DND-41 (cell line): ENCODE data around the gene TBC1D2B.

Experiments
- ATAC-seq: fragments of 200-7000 bp; cut with Tn5 transposase; 3 replicates; pipeline ENCODE4 v1.9.1; 2021; ENCODE audit warnings: low read depth; ENCODE audit not compliant: insufficient read depth
- DNase-seq: peaks from one replicate; pipeline ENCODE4 v3.0.0-alpha.2; 2020
- H2AFZ ChIP-seq: 2 replicates; pipeline ENCODE4 v1.6.0; 2012; ENCODE audit warnings: low read depth, low read length
- H3K27ac ChIP-seq: 2 replicates; pipeline ENCODE4 v1.5.1; 2012; ENCODE audit warnings: low read length, inconsistent platforms
- H3K27me3 ChIP-seq: fragments of 200-600 bp; sonication (generic); 2 replicates; pipeline ENCODE4 v1.6.0; 2012; ENCODE audit warnings: low read length, mild to moderate bottlenecking, inconsistent platforms; ENCODE audit not compliant: insufficient read depth, poor library complexity
- H3K36me3 ChIP-seq: 2 replicates; pipeline ENCODE4 v1.5.1; 2012; ENCODE audit warnings: low read length, inconsistent platforms; ENCODE audit not compliant: insufficient read depth
- H3K4me1 ChIP-seq: 2 replicates; pipeline ENCODE4 v1.5.1; 2012; ENCODE audit warnings: mild to moderate bottlenecking, low read length; ENCODE audit not compliant: insufficient read depth
- H3K4me2 ChIP-seq: 2 replicates; pipeline ENCODE4 v1.6.0; 2012; ENCODE audit warnings: mild to moderate bottlenecking, moderate library complexity, low read length, inconsistent platforms; ENCODE audit not compliant: insufficient read depth
- H3K4me3 ChIP-seq, 2 experiments: fragments of 200-600 bp in 1 of 2; shearing (Covaris generic) in 1 of 2; 2 replicates each; pipeline ENCODE4 v1.5.1; 2012 to 2016; ENCODE audit warnings: inconsistent platforms in 2 of 2, low read length in 2 of 2, mild to moderate bottlenecking in 2 of 2, low read depth in 1 of 2, moderate library complexity in 1 of 2
- H3K79me2 ChIP-seq: 2 replicates; pipeline ENCODE4 v1.6.0; 2012; ENCODE audit warnings: low read length, inconsistent platforms; ENCODE audit not compliant: insufficient read depth
- H3K9ac ChIP-seq: 2 replicates; pipeline ENCODE4 v1.6.0; 2012; ENCODE audit warnings: low read depth, mild to moderate bottlenecking, inconsistent platforms, low read length, moderate library complexity
- H3K9me3 ChIP-seq: 2 replicates; pipeline ENCODE4 v1.5.1; 2012; ENCODE audit warnings: low read length, moderate library complexity, mild to moderate bottlenecking, inconsistent platforms; ENCODE audit not compliant: insufficient read depth, severe bottlenecking
- H4K20me1 ChIP-seq: 2 replicates; pipeline ENCODE4 v1.6.0; 2012; ENCODE audit warnings: low read length; ENCODE audit not compliant: insufficient read depth
- EZH2 ChIP-seq: IDR thresholded peaks from 3 replicates; pipeline ENCODE4 v1.6.1; 2012; ENCODE audit warnings: borderline replicate concordance, low read depth, mild to moderate bottlenecking, moderate library complexity, low read length, inconsistent platforms; ENCODE audit not compliant: severe bottlenecking
- TF ChIP-seq, protein P1 (sequence below): IDR thresholded peaks from 2 replicates; pipeline ENCODE4 v1.5.1; 2012; ENCODE audit warnings: borderline replicate concordance, low read length, moderate library complexity, mild to moderate bottlenecking; ENCODE audit not compliant: poor library complexity, severe bottlenecking; ENCODE audit errors: extremely low read depth

The TBC1D2B gene

GRCh38 chr15:78024883-78025282 lies 52.6 kb downstream of the TBC1D2B start:
- H3K36me3 ChIP-seq, result peaks cover 76% of the 10 kb centered on the region
- TF ChIP-seq EZH2, result no peak
- TF ChIP-seq, protein P1, sequence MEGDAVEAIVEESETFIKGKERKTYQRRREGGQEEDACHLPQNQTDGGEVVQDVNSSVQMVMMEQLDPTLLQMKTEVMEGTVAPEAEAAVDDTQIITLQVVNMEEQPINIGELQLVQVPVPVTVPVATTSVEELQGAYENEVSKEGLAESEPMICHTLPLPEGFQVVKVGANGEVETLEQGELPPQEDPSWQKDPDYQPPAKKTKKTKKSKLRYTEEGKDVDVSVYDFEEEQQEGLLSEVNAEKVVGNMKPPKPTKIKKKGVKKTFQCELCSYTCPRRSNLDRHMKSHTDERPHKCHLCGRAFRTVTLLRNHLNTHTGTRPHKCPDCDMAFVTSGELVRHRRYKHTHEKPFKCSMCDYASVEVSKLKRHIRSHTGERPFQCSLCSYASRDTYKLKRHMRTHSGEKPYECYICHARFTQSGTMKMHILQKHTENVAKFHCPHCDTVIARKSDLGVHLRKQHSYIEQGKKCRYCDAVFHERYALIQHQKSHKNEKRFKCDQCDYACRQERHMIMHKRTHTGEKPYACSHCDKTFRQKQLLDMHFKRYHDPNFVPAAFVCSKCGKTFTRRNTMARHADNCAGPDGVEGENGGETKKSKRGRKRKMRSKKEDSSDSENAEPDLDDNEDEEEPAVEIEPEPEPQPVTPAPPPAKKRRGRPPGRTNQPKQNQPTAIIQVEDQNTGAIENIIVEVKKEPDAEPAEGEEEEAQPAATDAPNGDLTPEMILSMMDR, result no peak
- H4K20me1 ChIP-seq, result no peaks in the 10 kb centered on the region
- H3K9ac ChIP-seq, result no peak overlapping the region
- no peak overlapping the region for H3K4me2 ChIP-seq
- ATAC-seq, result no peak
- H3K9me3 ChIP-seq, result no peaks in the 10 kb centered on the region
- H3K79me2 ChIP-seq, result no peaks in the 10 kb centered on the region
- no peak overlapping the region for H3K4me3 ChIP-seq
- no peak overlapping the region for H2AFZ ChIP-seq
- H3K27me3 ChIP-seq, result no peaks in the 10 kb centered on the region
- no peaks in the 10 kb centered on the region for H3K4me1 ChIP-seq
- no peak for DNase-seq
- H3K27ac ChIP-seq, result no peak overlapping the region

DNA sequence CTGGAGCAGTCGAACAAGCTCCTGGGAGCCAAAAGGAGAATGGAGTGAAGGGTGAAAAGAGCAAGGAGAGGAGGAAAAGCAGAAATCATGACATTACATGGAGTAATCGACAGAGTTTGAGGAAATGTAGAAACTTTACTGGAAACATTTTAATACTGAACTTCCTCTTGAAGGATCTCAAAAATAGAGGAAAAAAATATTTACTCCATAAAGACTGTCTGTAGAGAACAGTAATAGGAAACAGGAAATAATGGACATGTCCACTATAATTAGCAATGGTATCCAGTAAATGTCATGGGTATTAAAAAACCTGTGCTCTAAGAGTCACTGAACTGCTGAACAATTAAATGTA lies 53.0 kb downstream of the TBC1D2B start:
- Histone ChIP-seq H2AFZ (no peak overlapping the region), H3K4me1 (no peaks in the 10 kb centered on the region), H3K4me2 (no peak overlapping the region), H3K27me3 (no peaks in the 10 kb centered on the region), H3K27ac (no peak overlapping the region), H3K79me2 (no peaks in the 10 kb centered on the region), H3K9ac (no peak overlapping the region), H3K4me3 (no peak overlapping the region), H3K9me3 (no peaks in the 10 kb centered on the region), H4K20me1 (no peaks in the 10 kb centered on the region), H3K36me3 (peaks cover 72% of the 10 kb centered on the region)
- ATAC-seq (no peak), DNase-seq (no peak)
- TF ChIP-seq EZH2, result no peak
- TF ChIP-seq, protein P1, result no peak

DNA sequence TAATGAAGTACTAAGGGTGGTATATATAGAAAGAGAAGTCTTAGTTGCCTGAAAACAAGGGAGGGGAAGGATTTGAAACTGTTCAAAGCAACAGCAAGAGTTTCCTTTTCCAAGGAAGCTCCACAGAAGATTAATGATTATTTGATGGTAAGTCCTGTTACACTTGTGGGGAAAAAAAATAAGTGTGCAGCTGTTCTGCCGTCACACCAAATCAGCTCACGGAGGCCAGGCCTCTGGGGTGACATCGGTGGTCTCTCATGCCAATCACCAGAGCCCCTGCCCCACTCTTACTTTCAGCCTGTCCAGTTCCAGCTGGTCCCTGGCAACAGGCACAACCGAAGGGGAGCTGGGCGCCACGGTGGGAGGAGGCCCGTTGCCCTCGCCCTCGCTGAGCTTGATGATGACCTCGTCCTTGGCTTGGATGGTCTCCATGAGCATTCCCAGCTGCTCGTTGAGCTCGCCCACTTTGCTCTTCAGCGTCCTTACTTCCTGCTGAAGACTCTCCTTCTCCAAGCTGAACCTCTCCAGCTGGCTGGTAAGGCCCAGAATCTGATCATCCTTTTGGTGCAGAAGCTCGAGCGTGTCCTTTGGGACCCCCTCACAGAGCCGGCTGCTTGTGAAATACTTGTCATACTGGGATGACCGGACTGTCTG lies 53.5 kb downstream of the TBC1D2B start:
- no peak for DNase-seq
- Histone ChIP-seq H3K9ac (no peak overlapping the region), H3K27me3 (no peaks in the 10 kb centered on the region), H2AFZ (no peak overlapping the region), H3K4me2 (no peak overlapping the region), H3K4me3 (no peak overlapping the region), H3K27ac (no peak overlapping the region), H3K9me3 (no peaks in the 10 kb centered on the region), H3K36me3 (peaks cover 70% of the 10 kb centered on the region), H4K20me1 (no peaks in the 10 kb centered on the region), H3K4me1 (no peaks in the 10 kb centered on the region), H3K79me2 (no peaks in the 10 kb centered on the region)
- no peak for ATAC-seq
- TF ChIP-seq, protein P1, result no peak
- no peak for TF ChIP-seq EZH2

- H3K27me3 ChIP-seq, result no peaks in the 10 kb centered on the region
- H3K79me2 ChIP-seq, result no peaks in the 10 kb centered on the region
- ATAC-seq (no peak), DNase-seq (no peak)
- TF ChIP-seq, protein P1, result no peak
- TF ChIP-seq EZH2, result no peak
- H3K9ac ChIP-seq, result no peak overlapping the region
- no peaks in the 10 kb centered on the region for H4K20me1 ChIP-seq
- no peak overlapping the region for H3K27ac ChIP-seq
- H3K4me2 ChIP-seq, result no peak overlapping the region
- no peaks in the 10 kb centered on the region for H3K4me1 ChIP-seq
- H3K9me3 ChIP-seq, result no peaks in the 10 kb centered on the region
- no peak overlapping the region for H3K4me3 ChIP-seq
- H2AFZ ChIP-seq, result no peak overlapping the region
- peaks cover 68% of the 10 kb centered on the region for H3K36me3 ChIP-seq
These were observed 54.3 kb downstream of the TBC1D2B start for GRCh38 chr15:78023081-78023665.
